ENCODE measurements around the gene SH3RF2.
"Not testable (repeated sequence)": the region's sequence is repeated elsewhere in the genome, so short reads cannot be mapped to it uniquely, and the experiment has no call there.

SH3RF2 gene

GRCh38 chr5:145951071-145951470 is 14.7 kb downstream of the SH3RF2 start:
- no peak for DNase-seq

DNA sequence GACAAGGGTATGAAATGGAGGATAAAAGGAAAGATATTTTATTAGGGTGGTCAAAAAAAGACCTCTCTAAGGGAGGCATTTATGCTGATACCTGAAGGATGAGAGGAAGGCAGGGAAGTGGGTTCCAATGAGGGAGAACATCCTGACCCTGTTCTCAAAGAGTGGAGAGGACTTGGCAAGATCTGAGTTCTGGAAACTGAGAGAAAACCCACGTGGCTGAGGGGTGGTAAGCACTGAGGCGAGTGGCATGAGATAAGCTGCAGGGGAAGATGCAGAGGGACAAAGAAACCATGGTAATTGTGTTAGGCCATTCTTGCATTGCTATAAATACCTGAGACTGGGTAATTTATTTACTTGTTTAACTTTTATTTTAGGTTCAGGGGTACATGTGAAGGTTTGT is 16.8 kb downstream of the SH3RF2 start:
- DNase-seq, result no peak

- DNase-seq, result not testable (repeated sequence)
These were observed 17.8 kb downstream of the SH3RF2 start for GRCh38 chr5:145954140-145954539.

- no peak for DNase-seq
These were observed 21.0 kb downstream of the SH3RF2 start for GRCh38 chr5:145957388-145957787.

GRCh38 chr5:145958436-145958835 is 22.1 kb downstream of the SH3RF2 start:
- no peak for DNase-seq

GRCh38 chr5:145960166-145960565 is 23.8 kb downstream of the SH3RF2 start:
- no peak for DNase-seq

DNA sequence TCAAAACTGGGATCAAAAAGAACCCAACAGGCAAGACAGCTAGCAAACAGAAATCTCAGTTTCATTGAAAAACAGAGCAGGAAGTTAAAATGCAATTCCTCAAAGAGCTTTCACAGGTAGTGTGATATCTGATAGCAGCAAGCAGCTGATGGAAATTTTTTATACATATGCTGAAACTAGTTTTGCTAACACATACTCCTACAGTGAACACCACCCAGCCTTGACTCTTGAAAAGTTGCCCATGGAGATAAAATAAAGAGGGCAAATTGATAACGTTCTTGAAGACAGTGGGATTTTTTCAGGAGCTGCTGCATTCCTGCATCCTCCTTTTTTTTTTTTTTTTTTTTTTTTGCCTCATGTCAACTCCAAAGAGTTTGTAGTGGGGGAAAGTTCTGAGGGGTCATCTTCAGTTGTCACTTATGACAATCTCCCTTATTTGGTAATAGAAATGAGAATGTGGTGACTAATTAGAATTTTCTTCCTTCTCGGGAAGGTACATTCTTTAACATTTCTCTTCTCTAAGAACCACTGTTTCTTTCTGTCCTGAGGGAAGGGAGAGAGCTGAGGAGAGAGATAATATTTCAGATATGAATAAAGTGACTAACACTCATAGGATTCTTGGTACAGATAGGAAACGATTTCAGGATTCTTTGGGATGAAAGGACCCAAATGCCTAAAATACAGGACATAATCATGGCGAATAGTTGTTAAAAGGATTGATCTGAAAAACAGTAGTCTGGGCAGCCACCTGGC is 24.6 kb downstream of the SH3RF2 start:
- no peak for DNase-seq

DNA sequence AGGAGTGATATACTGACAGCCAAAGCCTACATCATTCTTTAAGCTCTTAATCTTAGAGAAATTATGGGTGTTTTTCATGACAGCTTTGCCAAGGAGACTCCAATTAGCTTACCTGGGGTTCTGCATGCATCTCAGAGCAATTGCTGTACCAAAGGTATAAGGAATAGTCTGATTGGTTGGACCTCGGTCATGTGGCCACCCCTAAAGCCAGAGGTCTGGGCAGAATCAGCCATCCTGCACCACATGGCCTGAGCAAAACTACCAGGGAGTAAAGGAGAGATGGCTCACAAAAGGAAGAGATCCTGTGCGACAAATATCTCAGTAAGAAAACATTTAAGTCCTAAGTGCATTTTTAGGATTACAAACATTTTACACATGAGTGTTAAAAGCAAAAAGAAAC is 25.6 kb downstream of the SH3RF2 start:
- DNase-seq, result no peak

DNA sequence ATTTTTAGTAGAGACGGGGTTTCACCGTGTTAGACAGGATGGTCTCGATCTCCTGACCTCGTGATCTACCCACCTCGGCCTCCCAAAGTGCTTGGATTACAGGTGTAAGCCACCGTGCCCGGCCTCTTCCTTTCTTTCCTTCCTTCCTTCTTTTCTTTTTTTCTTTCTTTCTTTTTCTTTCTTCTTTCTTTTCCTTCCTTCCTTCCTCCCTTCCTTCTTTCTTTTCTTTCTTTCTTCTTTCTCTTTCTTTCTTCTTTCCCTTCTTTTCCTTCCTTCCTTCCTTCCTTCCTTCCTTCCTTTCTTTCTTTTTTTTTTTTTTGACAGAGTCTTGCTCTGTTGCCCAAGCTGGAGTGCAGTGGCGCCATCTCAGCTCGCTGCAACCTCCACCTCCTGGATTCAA is 27.6 kb downstream of the SH3RF2 start:
- DNase-seq, result not testable (repeated sequence)

DNA sequence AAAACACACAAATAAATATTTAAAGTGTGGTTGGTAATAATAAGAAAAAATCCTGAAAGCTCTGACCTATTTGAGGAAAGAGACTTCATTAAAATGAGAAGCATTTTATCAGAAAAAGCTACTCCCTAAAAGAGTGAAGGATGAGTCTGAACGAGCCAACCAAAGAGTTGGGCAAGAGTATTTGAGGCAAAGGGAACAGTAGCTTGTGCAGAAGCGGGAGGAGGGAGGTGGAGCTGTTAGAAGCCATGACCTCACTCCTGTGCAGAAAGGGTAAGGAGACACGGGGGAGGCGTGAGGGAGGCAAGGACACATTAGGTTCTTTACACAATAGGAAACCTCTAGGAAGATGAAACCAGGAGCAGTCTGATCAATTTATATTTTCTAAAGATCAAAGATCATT is 29.4 kb downstream of the SH3RF2 start:
- no peak for DNase-seq

DNA sequence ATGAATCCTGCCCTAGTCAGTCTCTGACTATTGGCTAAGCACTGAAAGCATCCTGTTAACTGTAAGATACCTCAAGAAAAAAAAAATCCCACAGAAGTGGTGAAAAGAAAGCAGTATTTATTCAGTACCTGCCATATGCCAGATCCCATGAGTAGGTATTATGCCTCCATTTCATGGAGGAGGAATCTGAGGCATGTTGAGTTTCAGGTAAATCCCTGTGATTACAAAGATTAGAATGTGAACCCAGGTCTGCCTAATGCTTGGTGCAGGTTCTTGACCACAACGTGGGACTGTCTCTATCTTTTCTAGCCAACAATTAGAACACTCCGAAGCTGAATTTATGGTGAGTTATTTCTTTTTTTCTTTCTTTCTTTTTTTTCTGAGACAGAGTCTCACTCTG is 30.9 kb downstream of the SH3RF2 start:
- no peak for DNase-seq

GRCh38 chr5:145968970-145969713 is 32.8 kb downstream of the SH3RF2 start:
- DNase-seq, result no peak

DNA sequence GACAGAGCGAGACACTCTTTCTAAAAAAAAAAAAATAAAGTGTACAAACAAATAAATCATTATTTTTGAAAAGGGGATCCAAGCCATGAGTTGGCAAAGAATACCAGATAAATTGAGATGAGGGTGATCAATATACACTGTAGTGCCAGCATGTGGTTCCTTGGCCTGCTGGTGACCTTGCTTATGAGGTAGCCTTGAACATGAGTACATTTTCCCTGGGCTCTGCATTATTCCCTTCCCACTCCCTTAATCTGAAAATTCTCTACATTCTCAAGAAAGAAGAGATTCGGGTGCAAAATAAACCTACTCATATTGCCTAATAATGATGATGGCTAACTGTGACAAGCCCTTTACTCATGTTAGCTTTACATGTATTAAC is 33.3 kb downstream of the SH3RF2 start:
- DNase-seq, result no peak

GRCh38 chr5:145971108-145971507 is 34.7 kb downstream of the SH3RF2 start:
- no peak for DNase-seq

- no peak for DNase-seq
These were observed 35.3 kb downstream of the SH3RF2 start for GRCh38 chr5:145971701-145972100.

DNA sequence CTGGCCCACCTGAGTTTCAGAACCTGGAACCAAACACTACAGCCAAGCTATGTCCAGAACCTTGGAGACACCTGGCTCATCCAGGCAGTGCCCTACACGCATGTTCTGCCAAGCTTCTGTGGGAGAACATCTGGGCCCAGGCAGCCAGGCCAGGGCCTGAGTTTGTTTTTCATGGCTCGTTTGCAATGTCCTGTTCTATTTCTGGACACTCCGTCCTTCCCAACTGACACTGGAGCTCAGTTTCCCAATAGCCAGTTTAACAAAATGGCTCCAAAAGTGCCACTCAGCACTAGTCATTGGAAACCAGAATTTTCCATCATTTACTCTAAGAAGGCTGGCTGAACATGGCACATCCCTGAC is 38.6 kb downstream of the SH3RF2 start:
- DNase-seq, result no peak

DNA sequence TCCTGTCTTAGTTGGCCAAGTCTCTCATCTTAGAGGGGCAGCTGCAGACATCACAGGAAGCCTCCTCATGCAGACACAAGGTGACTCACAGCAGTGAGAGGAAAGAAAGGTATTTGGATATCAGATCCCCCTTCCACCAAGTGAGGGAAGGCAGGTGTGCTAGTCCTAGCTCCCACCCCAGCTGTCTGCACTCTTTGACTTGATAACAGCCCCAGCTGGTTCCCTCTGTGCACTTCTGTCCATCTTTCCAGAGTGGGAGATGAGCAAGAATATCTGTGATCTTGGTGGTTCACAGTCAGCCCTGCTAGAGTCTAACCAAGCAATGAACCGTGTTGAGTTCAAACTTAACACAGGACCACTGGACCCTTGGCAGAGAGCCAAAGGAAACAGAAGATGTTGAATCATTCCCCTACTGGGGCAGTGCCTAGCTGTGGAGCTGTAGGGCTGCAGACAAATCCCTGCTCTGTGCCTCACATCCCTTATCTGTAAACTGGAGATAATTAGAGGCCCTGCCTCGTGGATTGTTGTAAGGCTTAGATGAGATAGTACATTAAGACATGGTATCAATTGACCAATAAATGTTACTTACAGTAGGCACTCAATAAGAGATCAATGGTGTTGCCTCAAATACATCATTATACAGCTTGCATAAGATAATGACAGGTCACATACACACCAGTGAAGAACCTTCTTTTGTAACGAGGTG is 39.1 kb downstream of the SH3RF2 start:
- DNase-seq, result no peak

DNA sequence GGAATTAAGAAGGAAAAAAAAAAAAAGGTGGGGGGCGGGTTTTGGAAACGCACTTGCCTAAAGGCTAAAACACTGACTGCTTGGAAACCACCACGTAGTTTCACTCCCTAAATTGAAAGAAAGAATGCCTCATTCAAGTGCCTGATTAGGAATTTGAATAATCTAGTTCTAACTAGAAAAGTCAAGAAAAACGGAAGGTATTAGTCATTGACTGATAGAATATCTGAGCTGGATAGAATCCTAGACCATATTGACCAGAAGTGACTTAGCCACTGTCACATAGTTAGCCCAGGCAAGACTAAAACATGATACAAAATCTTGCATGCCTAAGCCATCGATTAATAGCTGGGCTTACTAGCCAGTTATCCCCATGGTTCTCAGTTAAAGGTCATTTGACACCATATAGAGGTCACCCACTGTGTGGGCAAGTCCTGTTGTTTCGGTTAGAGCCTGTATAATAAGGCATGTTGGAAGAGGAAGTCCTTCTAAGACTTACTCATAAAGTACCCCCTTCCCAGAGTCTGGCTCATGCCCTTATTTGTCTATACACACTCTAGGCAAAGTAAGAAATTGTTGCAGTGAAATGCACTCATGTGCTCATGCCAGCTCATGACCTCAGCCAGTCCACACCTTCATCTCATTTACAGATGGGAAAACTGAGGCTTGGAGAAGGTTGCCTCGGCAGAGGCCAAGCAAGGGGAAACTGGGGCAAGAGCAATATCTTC is 40.2 kb downstream of the SH3RF2 start:
- no peak for DNase-seq

- DNase-seq, result no peak
These were observed 41.8 kb downstream of the SH3RF2 start for GRCh38 chr5:145978171-145978570.

DNA sequence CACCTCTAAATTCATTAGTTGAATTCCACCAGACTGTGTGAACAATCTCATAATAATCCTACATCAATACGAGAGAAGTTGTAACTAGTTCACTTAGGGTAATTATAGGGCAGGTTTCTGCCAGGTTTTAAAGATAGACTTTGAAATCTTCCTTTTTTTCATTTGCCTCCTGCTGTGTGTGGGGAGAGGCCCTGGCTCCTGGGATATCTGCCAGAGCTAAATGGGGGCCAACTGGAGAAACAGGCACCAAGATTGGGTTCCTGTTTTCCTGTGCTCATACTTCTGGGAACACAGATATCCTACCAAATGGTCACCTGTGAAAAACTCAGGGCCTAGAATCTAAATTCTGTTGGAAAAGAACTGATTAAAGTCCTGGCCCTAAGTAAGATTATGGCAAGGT is 42.3 kb downstream of the SH3RF2 start:
- DNase-seq, result no peak

DNA sequence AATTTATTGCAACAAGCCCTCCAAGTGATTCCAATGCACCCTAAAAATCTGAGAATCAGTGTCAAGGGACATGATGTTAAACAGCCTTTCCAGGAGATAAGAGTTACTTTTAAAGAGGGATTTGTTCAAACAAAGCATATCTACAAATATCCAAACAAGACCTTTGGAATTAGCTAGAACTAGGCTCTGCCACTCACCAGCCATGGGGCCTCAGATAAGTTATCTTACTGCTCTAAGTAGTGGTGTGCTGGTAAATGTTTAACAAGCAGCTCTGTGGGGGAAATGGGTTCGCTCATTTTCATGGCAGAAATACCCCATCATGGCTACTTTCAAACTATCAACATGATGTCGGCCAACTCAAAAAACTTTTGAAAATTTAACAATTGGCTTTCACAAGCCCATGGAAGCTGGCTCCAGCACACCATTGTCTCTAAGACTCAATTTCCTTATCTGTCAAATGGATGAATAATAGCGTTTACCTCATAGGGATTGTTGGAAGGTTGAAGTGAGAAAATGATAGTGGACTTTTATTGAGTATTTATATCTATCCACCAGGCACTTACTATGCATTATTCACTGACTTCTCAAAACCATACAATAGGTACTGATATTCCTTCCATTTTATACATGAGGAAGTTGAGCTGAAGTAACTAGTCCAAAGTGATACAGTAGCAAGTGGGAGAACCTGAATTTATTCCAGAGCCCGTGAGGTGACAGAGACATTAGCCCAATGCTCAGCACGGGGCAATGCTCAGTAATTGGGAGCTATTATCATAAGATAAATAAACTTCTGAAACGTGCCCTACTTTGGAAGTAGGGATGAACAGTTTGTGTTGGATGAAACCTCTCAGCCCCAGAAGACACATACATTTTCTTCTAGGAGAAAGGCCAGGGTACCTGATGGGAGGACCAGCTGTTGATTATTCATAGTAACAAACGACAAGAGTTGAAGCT is 43.2 kb downstream of the SH3RF2 start:
- no peak for DNase-seq

DNA sequence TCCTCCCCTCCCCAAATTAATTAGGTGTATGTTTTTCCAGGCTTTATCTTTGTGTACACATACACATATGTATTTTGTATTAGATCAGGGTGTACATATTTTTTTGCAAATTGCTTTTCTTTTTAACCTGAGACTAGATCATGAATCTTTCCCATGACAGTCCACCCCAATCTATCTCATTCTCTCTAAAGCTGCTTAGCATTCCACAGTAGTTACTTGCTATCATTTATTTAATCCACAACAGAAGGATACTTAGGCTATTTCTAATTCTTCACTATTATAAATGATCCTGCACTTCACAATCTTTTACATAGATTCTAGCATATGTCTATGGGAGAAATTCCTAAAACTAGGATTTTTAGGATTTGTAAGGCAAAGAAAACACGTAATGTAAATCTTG is 43.9 kb downstream of the SH3RF2 start:
- DNase-seq, result no peak

Measured in stimulated activated CD4-positive, alpha-beta T cell treated with anti-CD3 and anti-CD28 coated beads, Interleukin-12 subunit alpha, Interleukin-12 subunit beta, amount 100 ng/mL, for 4 hours (primary cell).